GM12878 (cell line): Measurements from ENCODE around the gene MACROD2. TPM values are rescaled to one million over a fixed set of nuclear protein-coding genes. Genes with fewer than 3 reads are reported as not detected.

Experiments used
- ATAC-seq: fragments of 200-7000 bp; cut with Tn5 transposase; 3 replicates; pipeline ENCODE4 v1.9.1; 2020; ENCODE audit warnings: mild to moderate bottlenecking, moderate library complexity
- BruUV-seq: library from RNA; stranded (reverse); fragments of 400-500 nt; replicated peaks from 2 replicates; lab custom pipeline; 2021; lab: Mats Ljungman, UMichigan
- CTCF ChIA-PET: fragments of 300-600 bp; sonication (Branson Sonifier 250); formaldehyde crosslinking; extraction: SDS; loops from one replicate; lab custom pipeline; 2021; ENCODE audit warnings: inconsistent platforms; lab: Yijun Ruan, JAX
- POLR2A ChIA-PET: fragments of 350-600 bp; formaldehyde crosslinking; extraction: SDS; loops from one replicate; lab custom pipeline; 2021; ENCODE audit warnings: inconsistent platforms; lab: Charles Lee
- RAD21 ChIA-PET: fragments of 300-600 bp; sonication (Branson Sonifier 250); formaldehyde crosslinking; loops from one replicate; lab custom pipeline; 2023; ENCODE audit warnings: antibody characterized with exemption; ENCODE audit not compliant: unreplicated experiment; lab: Charles Lee
- SMC1A ChIA-PET: fragments of 300-600 bp; sonication (Branson Sonifier 250); formaldehyde crosslinking; loops from one replicate; lab custom pipeline; 2023; ENCODE audit not compliant: unreplicated experiment, uncharacterized antibody; lab: Charles Lee
- DNase-seq: peaks from one replicate; pipeline ENCODE4 v3.0.0-alpha.2; 2011; ENCODE audit warnings: low read depth, low spot score
- FAIRE-seq: peaks from 3 replicates; lab custom pipeline; 2011; peaks lifted over from hg19 to GRCh38; lab: Jason Lieb, UNC
- H2AFZ ChIP-seq: 2 replicates; pipeline ENCODE4 v1.6.0; 2011; ENCODE audit warnings: low read depth, low read length, control low read depth; ENCODE audit not compliant: control insufficient read depth
- H3K27ac ChIP-seq: 2 replicates; pipeline ENCODE4 v1.5.1; 2011; ENCODE audit warnings: control low read depth; ENCODE audit not compliant: control insufficient read depth, insufficient read depth
- H3K27me3 ChIP-seq, 2 experiments: replicated peaks in 1 of 2; 2 replicates each; pipeline versions ENCODE4 v1.6.0 to v1.6.1; 2011; ENCODE audit warnings: low read length in 1 of 2; ENCODE audit not compliant: control insufficient read depth in 2 of 2, insufficient read depth in 2 of 2
- H3K36me3 ChIP-seq, 2 experiments: 2 replicates each; pipeline ENCODE4 v1.5.1; 2011; ENCODE audit warnings: low read length in 1 of 2; ENCODE audit not compliant: control insufficient read depth in 2 of 2, insufficient read depth in 2 of 2
- H3K4me1 ChIP-seq: 2 replicates; pipeline ENCODE4 v1.6.1; 2011; ENCODE audit warnings: mild to moderate bottlenecking, low read length, moderate library complexity, mixed read lengths; ENCODE audit not compliant: control insufficient read depth, insufficient read depth
- H3K4me2 ChIP-seq: 2 replicates; pipeline ENCODE4 v1.6.0; 2011; ENCODE audit warnings: control low read depth; ENCODE audit not compliant: control insufficient read depth, insufficient read depth
- H3K4me3 ChIP-seq: fragments of 200-600 bp; sonication (generic); 2 replicates; pipeline ENCODE4 v1.5.1; 2016
- H3K79me2 ChIP-seq: 2 replicates; pipeline ENCODE4 v1.6.0; 2011; ENCODE audit warnings: low read length; ENCODE audit not compliant: control insufficient read depth, insufficient read depth
- H3K9ac ChIP-seq: 2 replicates; pipeline ENCODE4 v1.8.0; 2011; ENCODE audit warnings: low read length, control low read depth, mixed read lengths; ENCODE audit not compliant: control insufficient read depth, insufficient read depth
- H3K9me3 ChIP-seq: replicated peaks from 3 replicates; pipeline ENCODE4 v1.5.1; 2011; ENCODE audit warnings: mild to moderate bottlenecking, low read length; ENCODE audit not compliant: control insufficient read depth, insufficient read depth
- H4K20me1 ChIP-seq: 2 replicates; pipeline ENCODE4 v1.6.0; 2011; ENCODE audit not compliant: control insufficient read depth, insufficient read depth
- CHD1 ChIP-seq: IDR thresholded peaks from 2 replicates; pipeline ENCODE4 v1.6.1; 2012; ENCODE audit warnings: low read depth, low read length, improper control_type of control experiment
- GABPA ChIP-seq: IDR thresholded peaks from 2 replicates; pipeline ENCODE4 v1.6.1; 2014; ENCODE audit warnings: antibody characterized with exemption, low read depth, mild to moderate bottlenecking, inconsistent platforms
- JUNB ChIP-seq: IDR thresholded peaks from 2 replicates; pipeline ENCODE4 v1.6.1; 2016; ENCODE audit warnings: antibody characterized with exemption, mild to moderate bottlenecking
- KAT2A ChIP-seq: conservative IDR thresholded peaks from 2 replicates; pipeline ENCODE4 v1.6.1; 2011; ENCODE audit warnings: low read depth, low read length; ENCODE audit not compliant: control insufficient read depth
- KDM1A ChIP-seq: fragments of 200-600 bp; sonication (generic); IDR thresholded peaks from 2 replicates; pipeline ENCODE4 v1.6.1; 2016; ENCODE audit warnings: borderline replicate concordance
- MAX ChIP-seq: IDR thresholded peaks from 2 replicates; pipeline ENCODE4 v1.6.1; 2012; ENCODE audit warnings: low read depth, low read length, improper control_type of control experiment
- MTA2 ChIP-seq: fragments of 450-650 bp; IDR thresholded peaks from 2 replicates; pipeline ENCODE4 v1.6.1; 2016; ENCODE audit warnings: low read depth, mild to moderate bottlenecking, moderate library complexity
- MYC ChIP-seq: IDR thresholded peaks from 2 replicates; pipeline ENCODE4 v1.6.1; 2011; ENCODE audit warnings: mild to moderate bottlenecking, low read length, moderate library complexity, inconsistent platforms; ENCODE audit not compliant: insufficient read depth, insufficient replicate concordance, insufficient read length, severe bottlenecking
- NR2C1 ChIP-seq: fragments of 450-650 bp; IDR thresholded peaks from 2 replicates; pipeline ENCODE4 v1.6.1; 2017; ENCODE audit warnings: antibody characterized with exemption, mild to moderate bottlenecking, moderate library complexity
- NR2F1 ChIP-seq: fragments of 450-650 bp; conservative IDR thresholded peaks from 2 replicates; pipeline ENCODE4 v1.6.1; 2017; ENCODE audit warnings: mild to moderate bottlenecking
- SIX5 ChIP-seq: IDR thresholded peaks from 2 replicates; pipeline ENCODE4 v1.6.1; 2011; ENCODE audit warnings: mild to moderate bottlenecking, low read depth, low read length, moderate library complexity; ENCODE audit not compliant: severe bottlenecking
- TCF7 ChIP-seq: IDR thresholded peaks from 2 replicates; pipeline ENCODE4 v1.6.1; 2014; ENCODE audit warnings: antibody characterized with exemption, borderline replicate concordance
- ZNF24 ChIP-seq: fragments of 450-650 bp; IDR thresholded peaks from 2 replicates; pipeline ENCODE4 v1.6.1; 2017; ENCODE audit warnings: antibody characterized with exemption, mild to moderate bottlenecking
- ZNF274 ChIP-seq: IDR thresholded peaks from one replicate; pipeline ENCODE4 v1.8.0; 2011; ENCODE audit not compliant: insufficient read length, insufficient read depth
- WGBS: methylation state at CpG from one replicate; pipeline ENCODE4 v1.1.6; 2016; ENCODE audit warnings: low lambda C conversion rate; ENCODE audit not compliant: insufficient replicate concordance, insufficient coverage; ENCODE audit errors: missing lambda C conversion rate; 5-methylcytosine and 5-hydroxymethylcytosine counted together
- in situ Hi-C: fragments of 300-500 bp; cut with MboI; formaldehyde crosslinking; loops from 9 replicates; pipeline ENCODE4 v1.14.3; 2018; ENCODE audit warnings: mixed read lengths
- intact Hi-C: fragments of 100-400 bp; cut with micrococcal nuclease; formaldehyde crosslinking; loops from one replicate; pipeline ENCODE4 v1.14.2; 2022; ENCODE audit not compliant: unreplicated experiment
- polyA plus RNA-seq, 11 experiments: library from polyadenylated mRNA; depleted of rRNA in 4 of 11; unstranded in 6 of 11; stranded (reverse) in 5 of 11; fragments of >200 nt; fragmentation: Nextera tagmentation in 4 of 11; fragmentation: Illumina TruSeq in 1 of 11; extraction: Ambion mirVana in 4 of 11; extraction: Trizol in 1 of 11; gene quantifications; 1 replicate in 1 of 11; 2 replicates in 10 of 11; pipeline versions ENCODE4 v1.2.1 to v1.2.3, GENCODE V29; 2011 to 2016; ENCODE audit warnings: inconsistent platforms in 2 of 11, missing spikeins in 2 of 11, low read depth in 1 of 11
- total RNA-seq, 4 experiments: library from RNA; depleted of rRNA in 3 of 4; stranded (reverse); fragments of >200 nt in 3 of 4; fragmentation: Illumina TruSeq in 1 of 4; extraction: Trizol in 1 of 4; gene quantifications; 2 replicates each; pipeline versions ENCODE4 v1.2.1 to v1.2.3, GENCODE V29; 2013 to 2021

The MACROD2 gene
- total and polyA plus RNA-seq, 10 of the 15 experiments (the other 5 are each of a cell fraction or from before 2014, with no cell fraction given), result 1.1 to 21.5 (median 2.2) TPM

GRCh38 chr20:15958142-15958541, 1962.8 kb downstream of the MACROD2 start:
- no peak overlapping the region for H2AFZ ChIP-seq
- in situ Hi-C loops, result no loop called here
- TF ChIP-seq TCF7 (no peak), JUNB (no peak), MYC (no peak)
- TF ChIP-seq, all 136 proteins: peak for 0
- Histone ChIP-seq H3K36me3 (no peaks in the 10 kb centered on the region; a peak in 1 of 4 replicates), H3K9me3 (no peaks in the 10 kb centered on the region), H3K4me2 (no peak overlapping the region), H4K20me1 (no peaks in the 10 kb centered on the region), H3K4me3 (no peak overlapping the region), H3K4me1 (no peaks in the 10 kb centered on the region), H3K9ac (no peak overlapping the region), H3K27ac (no peak overlapping the region), H3K79me2 (no peaks in the 10 kb centered on the region), H3K27me3 (no peaks in the 10 kb centered on the region)
- POLR2A ChIA-PET, result no interaction called here
- DNase-seq (no peak), ATAC-seq (no peak), FAIRE-seq (no peak)
- CTCF ChIA-PET, result no interaction called here
- 76% methylated on average over 4 of the region's 4 CpGs for WGBS
- intact Hi-C loops, result no loop called here
- SMC1A ChIA-PET, result no interaction called here
- no TSS peak for BruUV-seq
- RAD21 ChIA-PET, result no interaction called here

- RAD21 ChIA-PET, result no interaction called here
- 67% methylated on average over 4 of the region's 4 CpGs for WGBS
- intact Hi-C loops, result no loop called here
Measured at GRCh38 chr20:15965165-15965564, 1969.8 kb downstream of the MACROD2 start.

More at GRCh38 chr20:15965165-15965564, 1969.8 kb downstream of the MACROD2 start:
- TF ChIP-seq MTA2 (no peak), NR2C1 (no peak), MAX (no peak), KDM1A (no peak), ZNF274 (no peak), JUNB (no peak), GABPA (no peak), SIX5 (no peak), ZNF24 (no peak), KAT2A (no peak), NR2F1 (no peak), CHD1 (no peak)
- Histone ChIP-seq H3K9ac (no peak overlapping the region), H3K9me3 (no peaks in the 10 kb centered on the region; the same call in 1 of the 3 replicates), H3K4me3 (no peak overlapping the region), H3K79me2 (no peaks in the 10 kb centered on the region), H3K36me3 (no peaks in the 10 kb centered on the region; a peak in 2 of 4 replicates), H3K4me1 (no peaks in the 10 kb centered on the region), H2AFZ (no peak overlapping the region), H4K20me1 (no peaks in the 10 kb centered on the region), H3K27me3 (no peaks in the 10 kb centered on the region), H3K4me2 (no peak overlapping the region), H3K27ac (no peak overlapping the region)
- POLR2A ChIA-PET, result no interaction called here
- ATAC-seq (no peak), DNase-seq (no peak), FAIRE-seq (no peak)
- in situ Hi-C loops, result no loop called here
- CTCF ChIA-PET, result no interaction called here
- SMC1A ChIA-PET, result interaction anchor here (1.1 to 1.5 kb wide), 2 partner anchors 10 to 53 kb away, joined by 3 to 4 read pairs; no protein-coding TSS in a partner anchor
- BruUV-seq, result no TSS peak
